Gastrocnemius medialis (tissue), 4 donors: ENCODE data around the gene NSL1. TPM values are rescaled to one million over a fixed set of nuclear protein-coding genes. Genes with fewer than 3 reads are reported as not detected.
"Not testable (repeated sequence)": the region's sequence is repeated elsewhere in the genome, so short reads cannot be mapped to it uniquely, and the experiment has no call there.

Experiments
- ATAC-seq, 2 donors: fragments of 150-250 bp; one replicate each; pipeline ENCODE4 v1.9.1; 2016
- DNase-seq, 2 donors: peaks; one replicate each; pipeline ENCODE4 v3.0.0-alpha.2; 2019
- H3K27ac ChIP-seq, 4 donors: fragments of 200-600 bp; sonication (generic); 1 replicate in 1 of 4; 2 replicates in 3 of 4; pipeline ENCODE4 v1.5.1; 2016 to 2018; ENCODE audit warnings: mild to moderate bottlenecking in 2 of 4, moderate library complexity in 1 of 4
- H3K27me3 ChIP-seq, 3 donors: fragments of 200-600 bp; sonication (generic) in 2 of 3; 1 replicate in 1 of 3; 2 replicates in 2 of 3; pipeline versions ENCODE4 v1.5.1 to v1.6.0; 2016 to 2019; ENCODE audit warnings: mild to moderate bottlenecking in 1 of 3, moderate library complexity in 1 of 3
- H3K36me3 ChIP-seq, 2 donors: fragments of 200-600 bp; sonication (generic) in 1 of 2; one replicate each; pipeline ENCODE4 v1.5.1; 2017 to 2018
- H3K4me1 ChIP-seq, 2 donors: fragments of 200-600 bp; sonication (generic) in 1 of 2; one replicate each; pipeline ENCODE4 v1.5.1; 2016 to 2017; ENCODE audit warnings: mild to moderate bottlenecking in 2 of 2
- H3K4me3 ChIP-seq, 4 donors: fragments of 200-600 bp; sonication (generic) in 3 of 4; 1 replicate in 1 of 4; 2 replicates in 3 of 4; pipeline ENCODE4 v1.5.1; 2016 to 2019; ENCODE audit warnings: mild to moderate bottlenecking in 2 of 4
- H3K9me3 ChIP-seq, 3 donors: fragments of 200-600 bp; sonication (generic) in 2 of 3; 1 replicate in 1 of 3; 2 replicates in 2 of 3; pipeline ENCODE4 v1.5.1; 2016 to 2019
- CTCF ChIP-seq, 5 experiments: fragments of 450-650 bp in 3 of 5; fragments of 200-600 bp in 2 of 5; sonication (generic) in 2 of 5; IDR thresholded peaks in 4 of 5; conservative IDR thresholded peaks in 1 of 5; 1 replicate in 4 of 5; 2 replicates in 1 of 5; pipeline ENCODE4 v1.5.1; 2016 to 2019; ENCODE audit warnings: antibody characterized with exemption in 5 of 5, mild to moderate bottlenecking in 3 of 5, moderate library complexity in 3 of 5
- POLR2A ChIP-seq, 2 donors: fragments of 450-650 bp; IDR thresholded peaks; one replicate each; pipeline ENCODE4 v1.6.1; 2017; ENCODE audit warnings: antibody characterized with exemption in 2 of 2, mild to moderate bottlenecking in 2 of 2, moderate library complexity in 2 of 2
- in situ Hi-C, 4 donors: fragments of 200-750 bp; cut with MboI; loops; one replicate each; pipeline versions ENCODE4 v1.15.0 to v1.8.0; 2017; ENCODE audit warnings: low sequenced_read_pairs in 4 of 4
- intact Hi-C: fragments of 100-400 bp; cut with DNase I; formaldehyde crosslinking; loops from one replicate; pipeline ENCODE4 v1.15.1; 2023; ENCODE audit warnings: low total_unique reads
- total RNA-seq, 4 donors: library from RNA; depleted of rRNA; stranded (reverse); fragments of >200 nt; gene quantifications; one replicate each; pipeline versions ENCODE4 v1.1.0 to v1.2.3, GENCODE V29; 2016

NSL1 gene
- total RNA-seq, 4 donors from 2014 or later, result 21.3 to 42.6 (median 28.2) TPM

GRCh38 chr1:212718499-212718898, 73.1 kb downstream of the NSL1 start:
- Histone ChIP-seq H3K27ac (no peak overlapping the region), H3K9me3 (no peaks in the 10 kb centered on the region), H3K27me3 (peaks cover 0 to 3% (median 0%) of the 10 kb centered on the region in 3 donors), H3K36me3 (no peaks in the 10 kb centered on the region), H3K4me1 (no peaks in the 10 kb centered on the region), H3K4me3 (no peak overlapping the region)
- DNase-seq (no peak), ATAC-seq (no peak)
- intact Hi-C loops, result no loop called here
- in situ Hi-C loops, result no loop called here
- TF ChIP-seq POLR2A (IDR thresholded peaks at IDR 0.05), result no peak
- no peak for TF ChIP-seq CTCF (IDR thresholded peaks at IDR 0.05 in 4 of 5, conservative IDR thresholded peaks at IDR 0.05 in 1 of 5)

GRCh38 chr1:212716161-212716560, 75.4 kb downstream of the NSL1 start:
- H3K4me1 ChIP-seq, result no peaks in the 10 kb centered on the region
- TF ChIP-seq CTCF (IDR thresholded peaks at IDR 0.05 in 4 of 5, conservative IDR thresholded peaks at IDR 0.05 in 1 of 5), result no peak
- no peak for TF ChIP-seq POLR2A (IDR thresholded peaks at IDR 0.05)
- in situ Hi-C loops, result no loop called here

GRCh38 chr1:212713465-212714136, 78.0 kb downstream of the NSL1 start:
- DNase-seq, result no peak
- no peak for TF ChIP-seq POLR2A (IDR thresholded peaks at IDR 0.05)
- no peak for TF ChIP-seq CTCF (IDR thresholded peaks at IDR 0.05 in 4 of 5, conservative IDR thresholded peaks at IDR 0.05 in 1 of 5)
- Histone ChIP-seq H3K27ac (no peak overlapping the region), H3K4me1 (no peaks in the 10 kb centered on the region), H3K9me3 (no peaks in the 10 kb centered on the region), H3K27me3 (peaks cover 0 to 3% (median 0%) of the 10 kb centered on the region in 3 donors), H3K4me3 (no peak overlapping the region), H3K36me3 (no peaks in the 10 kb centered on the region)
- in situ Hi-C loops (no loop called here), intact Hi-C loops (no loop called here)
- no peak for ATAC-seq

More at GRCh38 chr1:212716161-212716560, 75.4 kb downstream of the NSL1 start:
- no peak for DNase-seq
- no peak overlapping the region for H3K27ac ChIP-seq
- no peaks in the 10 kb centered on the region for H3K9me3 ChIP-seq
- no peak overlapping the region for H3K4me3 ChIP-seq
- H3K36me3 ChIP-seq, result no peaks in the 10 kb centered on the region
- intact Hi-C loops, result no loop called here
- H3K27me3 ChIP-seq, result peaks cover 0 to 3% (median 0%) of the 10 kb centered on the region in 3 donors
- ATAC-seq, result no peak

- TF ChIP-seq POLR2A (IDR thresholded peaks at IDR 0.05), result no peak
- no peak for TF ChIP-seq CTCF (IDR thresholded peaks at IDR 0.05 in 4 of 5, conservative IDR thresholded peaks at IDR 0.05 in 1 of 5)
- DNase-seq, result no peak
- H3K4me1 ChIP-seq, result no peaks in the 10 kb centered on the region
- no peaks in the 10 kb centered on the region for H3K9me3 ChIP-seq
- in situ Hi-C loops (no loop called here), intact Hi-C loops (no loop called here)
- no peak for ATAC-seq
- no peak overlapping the region for H3K27ac ChIP-seq
- no peak overlapping the region for H3K4me3 ChIP-seq
- no peaks in the 10 kb centered on the region for H3K36me3 ChIP-seq
- H3K27me3 ChIP-seq, result peaks cover 0 to 2% (median 0%) of the 10 kb centered on the region in 3 donors
These were observed 78.9 kb downstream of the NSL1 start for GRCh38 chr1:212712451-212713303.

GRCh38 chr1:212711974-212712373, 79.6 kb downstream of the NSL1 start:
- ATAC-seq, H3K9me3 ChIP-seq, intact Hi-C loops, H3K36me3 ChIP-seq, in situ Hi-C loops, H3K4me1 ChIP-seq, H3K4me3 ChIP-seq, H3K27me3 ChIP-seq, DNase-seq, H3K27ac ChIP-seq: not testable (repeated sequence)
